Smooth muscle cell (in vitro differentiated cells): Measurements from ENCODE around the gene PVALEF. TPM values are rescaled to one million over a fixed set of nuclear protein-coding genes. Genes with fewer than 3 reads are reported as not detected.

Experiments
- DNase-seq: peaks from one replicate; lab custom pipeline; 2025; ENCODE audit not compliant: unreplicated experiment; lab: John Stamatoyannopoulos, UW
- H2AFZ ChIP-seq: fragments of 200-600 bp; sonication (generic); 2 replicates; pipeline ENCODE4 v1.6.0; 2016; ENCODE audit warnings: antibody characterized with exemption, low read depth, mild to moderate bottlenecking
- H3F3A ChIP-seq: fragments of 200-600 bp; sonication (generic); 2 replicates; pipeline ENCODE4 v1.6.0; 2017; ENCODE audit warnings: antibody characterized with exemption, low read depth
- H3K27ac ChIP-seq: fragments of 200-600 bp; sonication (generic); 2 replicates; pipeline ENCODE4 v1.5.1; 2016; ENCODE audit warnings: low read depth, mild to moderate bottlenecking
- H3K27me3 ChIP-seq: fragments of 200-600 bp; sonication (generic); 2 replicates; pipeline ENCODE4 v1.6.1; 2016; ENCODE audit warnings: low read depth, mild to moderate bottlenecking
- H3K36me3 ChIP-seq: fragments of 200-600 bp; sonication (generic); 2 replicates; pipeline ENCODE4 v1.5.1; 2016; ENCODE audit warnings: low read depth
- H3K4me1 ChIP-seq: fragments of 200-600 bp; sonication (generic); 2 replicates; pipeline ENCODE4 v1.5.1; 2016; ENCODE audit warnings: low read depth
- H3K4me2 ChIP-seq: fragments of 200-600 bp; sonication (generic); 2 replicates; pipeline ENCODE4 v1.6.0; 2016; ENCODE audit warnings: mild to moderate bottlenecking
- H3K4me3 ChIP-seq: fragments of 200-600 bp; sonication (generic); 2 replicates; pipeline ENCODE4 v1.5.1; 2016; ENCODE audit warnings: mild to moderate bottlenecking
- H3K79me2 ChIP-seq: fragments of 200-600 bp; sonication (generic); 2 replicates; pipeline ENCODE4 v1.6.0; 2016; ENCODE audit warnings: low read depth, mild to moderate bottlenecking
- H3K9ac ChIP-seq: fragments of 200-600 bp; sonication (generic); 2 replicates; pipeline ENCODE4 v1.6.0; 2016; ENCODE audit warnings: low read depth
- H3K9me3 ChIP-seq: fragments of 200-600 bp; sonication (generic); replicated peaks from 2 replicates; pipeline ENCODE4 v1.5.1; 2016; ENCODE audit warnings: low read depth
- H4K20me1 ChIP-seq: fragments of 200-600 bp; sonication (generic); 2 replicates; pipeline ENCODE4 v1.6.0; 2016; ENCODE audit warnings: low read depth
- WGBS: methylation state at CpG from one replicate; pipeline ENCODE4 v1.1.7; 2016; ENCODE audit warnings: low lambda C conversion rate; 5-methylcytosine and 5-hydroxymethylcytosine counted together
- polyA plus RNA-seq: library from polyadenylated mRNA; unstranded; fragments of >200 nt; fragmentation: Nextera tagmentation; extraction: Ambion mirVana; gene quantifications from 2 replicates; pipeline ENCODE4 v1.2.1, GENCODE V29; 2016
- total RNA-seq: library from RNA; depleted of rRNA; stranded (reverse); fragments of >200 nt; gene quantifications from 2 replicates; pipeline ENCODE4 v1.2.3, GENCODE V29; 2014
- TF ChIP-seq, protein P1 (sequence below): fragments of 200-600 bp; sonication (generic); IDR thresholded peaks from 2 replicates; pipeline ENCODE4 v1.5.1; 2017; ENCODE audit warnings: borderline replicate concordance, mild to moderate bottlenecking, antibody characterized with exemption; ENCODE audit not compliant: insufficient read depth, poor library complexity, severe bottlenecking

The PVALEF gene
- total RNA-seq (not detected in 2 replicates), polyA plus RNA-seq (not detected in 2 replicates)

DNA sequence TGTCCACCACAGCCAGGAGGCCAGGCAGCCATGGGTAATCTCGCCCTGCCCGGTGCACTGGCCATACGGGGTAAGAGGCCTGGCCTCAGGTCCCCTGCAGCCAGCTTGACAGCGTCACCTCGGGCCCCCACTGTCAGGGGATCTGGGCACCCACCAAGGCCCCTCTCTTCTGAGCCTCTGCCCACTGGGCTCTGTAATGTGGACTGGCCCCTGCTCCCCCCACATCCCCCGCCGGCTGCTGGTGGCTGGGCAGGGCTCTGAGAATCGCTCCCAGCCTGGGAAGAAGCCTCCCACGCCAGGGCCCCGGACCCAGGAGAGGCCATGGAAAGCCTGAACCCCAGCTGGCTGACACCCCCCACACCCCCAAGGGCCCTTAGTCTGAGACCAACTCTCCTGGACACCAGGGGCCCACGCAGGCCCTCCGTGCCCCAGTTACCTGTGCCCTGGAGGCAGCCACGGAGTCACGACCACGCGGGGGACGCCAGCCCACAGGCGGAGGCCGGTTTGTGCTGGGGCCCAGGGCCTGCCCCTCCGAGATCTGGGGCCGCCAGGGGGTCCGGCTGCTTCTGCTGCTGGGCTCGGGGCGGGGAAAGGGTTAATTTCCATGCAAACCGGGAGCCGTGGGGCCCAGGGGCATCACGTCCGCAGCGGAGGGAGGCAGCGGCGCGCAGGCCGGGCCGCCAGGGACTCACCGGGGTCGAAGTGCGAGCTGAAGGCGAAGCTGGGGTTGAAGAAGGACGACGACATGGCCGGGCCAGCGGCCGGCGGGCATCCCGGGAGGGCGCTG lies at the start of gene PVALEF:
PVALEF (plus strand) TSS at position 262 of the 787 bp plus-strand sequence. CDS start 15,720 bp downstream, outside the sequence.
- H3K36me3 ChIP-seq, result no peaks in the 10 kb centered on the region
- DNase-seq, result no peak
- H2AFZ ChIP-seq, result no peak within 1 kb of the TSS
- peaks cover 19% of the 10 kb centered on the region for H3K27me3 ChIP-seq
- no peaks in the 10 kb centered on the region for H3F3A ChIP-seq
- no peaks in the 10 kb centered on the region for H3K79me2 ChIP-seq
- peak within 1 kb of the TSS; percentile 83 for H3K4me2 ChIP-seq
- H3K4me1 ChIP-seq, result no peaks in the 10 kb centered on the region
- no peak within 1 kb of the TSS for H3K27ac ChIP-seq
- TF ChIP-seq, protein P1, sequence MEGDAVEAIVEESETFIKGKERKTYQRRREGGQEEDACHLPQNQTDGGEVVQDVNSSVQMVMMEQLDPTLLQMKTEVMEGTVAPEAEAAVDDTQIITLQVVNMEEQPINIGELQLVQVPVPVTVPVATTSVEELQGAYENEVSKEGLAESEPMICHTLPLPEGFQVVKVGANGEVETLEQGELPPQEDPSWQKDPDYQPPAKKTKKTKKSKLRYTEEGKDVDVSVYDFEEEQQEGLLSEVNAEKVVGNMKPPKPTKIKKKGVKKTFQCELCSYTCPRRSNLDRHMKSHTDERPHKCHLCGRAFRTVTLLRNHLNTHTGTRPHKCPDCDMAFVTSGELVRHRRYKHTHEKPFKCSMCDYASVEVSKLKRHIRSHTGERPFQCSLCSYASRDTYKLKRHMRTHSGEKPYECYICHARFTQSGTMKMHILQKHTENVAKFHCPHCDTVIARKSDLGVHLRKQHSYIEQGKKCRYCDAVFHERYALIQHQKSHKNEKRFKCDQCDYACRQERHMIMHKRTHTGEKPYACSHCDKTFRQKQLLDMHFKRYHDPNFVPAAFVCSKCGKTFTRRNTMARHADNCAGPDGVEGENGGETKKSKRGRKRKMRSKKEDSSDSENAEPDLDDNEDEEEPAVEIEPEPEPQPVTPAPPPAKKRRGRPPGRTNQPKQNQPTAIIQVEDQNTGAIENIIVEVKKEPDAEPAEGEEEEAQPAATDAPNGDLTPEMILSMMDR, result no peak
- 29% methylated on average over 43 of the region's 46 CpGs for WGBS
- H3K9me3 ChIP-seq, result no peaks in the 10 kb centered on the region
- H3K4me3 ChIP-seq, result peak within 1 kb of the TSS; percentile 51
- H4K20me1 ChIP-seq, result no peaks in the 10 kb centered on the region
- no peak within 1 kb of the TSS for H3K9ac ChIP-seq

DNA sequence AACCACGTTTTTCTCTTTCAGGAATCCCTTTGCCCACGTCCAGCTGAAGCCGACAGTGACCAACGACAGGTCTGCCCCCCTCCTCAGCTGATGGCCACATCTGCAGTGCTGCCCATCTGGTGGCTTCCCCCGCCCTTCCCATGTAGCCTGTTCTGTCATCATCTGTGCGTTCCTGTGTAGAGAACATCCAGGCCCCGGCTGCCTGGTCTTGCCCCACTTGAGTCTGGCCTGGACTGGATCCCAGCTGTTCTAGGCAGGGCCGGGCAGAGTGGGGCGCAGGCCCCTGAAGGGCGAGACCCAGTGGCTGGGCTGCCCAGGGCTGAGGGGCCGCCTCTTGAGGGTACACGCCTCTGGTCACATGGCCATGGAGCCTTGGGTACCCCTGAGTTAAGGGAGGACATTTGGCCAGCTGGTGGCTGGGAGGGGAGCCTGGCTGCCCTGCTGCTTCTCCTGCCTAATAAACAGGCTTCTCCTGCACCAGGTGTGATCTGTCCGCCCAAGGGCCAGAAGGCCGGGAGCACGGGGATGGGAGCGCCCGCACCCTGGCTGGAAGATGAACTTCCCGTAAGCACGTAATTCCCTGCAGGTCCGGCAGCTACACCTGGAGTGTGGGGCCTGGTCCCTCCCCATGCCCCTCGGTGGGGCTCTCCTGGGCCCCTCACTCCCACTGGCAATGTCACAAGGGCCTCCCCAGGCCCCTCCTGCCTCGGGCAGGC lies 49.4 kb upstream of the PVALEF start:
- Histone ChIP-seq H3K27ac (no peak overlapping the region), H2AFZ (no peak overlapping the region), H4K20me1 (peaks cover 7% of the 10 kb centered on the region), H3K9ac (no peak overlapping the region), H3K27me3 (no peaks in the 10 kb centered on the region), H3K36me3 (no peaks in the 10 kb centered on the region), H3K9me3 (no peaks in the 10 kb centered on the region), H3F3A (no peaks in the 10 kb centered on the region), H3K4me2 (no peak overlapping the region), H3K79me2 (no peaks in the 10 kb centered on the region), H3K4me1 (no peaks in the 10 kb centered on the region), H3K4me3 (no peak overlapping the region)
- no peak for DNase-seq
- TF ChIP-seq, protein P1, result no peak
- 91% methylated on average over 22 of the region's 22 CpGs for WGBS

DNA sequence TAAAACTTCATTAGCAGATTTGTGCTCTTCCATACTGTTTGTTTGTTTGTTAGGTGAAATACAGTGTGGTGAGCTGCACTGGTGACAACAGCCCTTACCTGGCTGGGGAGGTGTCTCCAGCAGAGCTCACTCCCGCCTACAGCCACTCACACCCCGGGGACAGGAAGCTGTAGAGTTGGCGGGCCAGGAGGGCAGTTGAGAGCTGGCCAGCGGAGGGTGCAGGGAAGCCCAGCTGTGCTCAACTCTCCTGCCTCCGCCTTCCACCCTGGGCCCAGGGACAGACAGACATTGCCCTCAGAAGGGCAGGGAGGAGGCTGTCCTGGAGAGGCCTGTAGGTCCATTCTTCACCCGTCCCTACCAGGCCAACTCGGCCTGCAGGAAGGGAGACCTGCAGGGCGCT lies 48.6 kb upstream of the PVALEF start:
- no peaks in the 10 kb centered on the region for H3K27me3 ChIP-seq
- no peak overlapping the region for H3K4me2 ChIP-seq
- no peak for DNase-seq
- no peaks in the 10 kb centered on the region for H3F3A ChIP-seq
- no peaks in the 10 kb centered on the region for H3K79me2 ChIP-seq
- H3K9ac ChIP-seq, result no peak overlapping the region
- H3K4me3 ChIP-seq, result no peak overlapping the region
- H4K20me1 ChIP-seq, result no peaks in the 10 kb centered on the region
- no peaks in the 10 kb centered on the region for H3K36me3 ChIP-seq
- WGBS, result 94% methylated on average over 8 of the region's 8 CpGs
- no peaks in the 10 kb centered on the region for H3K9me3 ChIP-seq
- TF ChIP-seq, protein P1, result no peak
- no peaks in the 10 kb centered on the region for H3K4me1 ChIP-seq
- H3K27ac ChIP-seq, result no peak overlapping the region
- H2AFZ ChIP-seq, result no peak overlapping the region
